Measurements from ENCODE around the gene RAI14. TPM values are rescaled to one million over a fixed set of nuclear protein-coding genes. Genes with fewer than 3 reads are reported as not detected.
"Not testable (repeated sequence)": the region's sequence is repeated elsewhere in the genome, so short reads cannot be mapped to it uniquely, and the experiment has no call there.

Gene RAI14
- total and polyA plus RNA-seq, 2 donors from 2014 or later, result 13.2 to 60.3 TPM

DNA sequence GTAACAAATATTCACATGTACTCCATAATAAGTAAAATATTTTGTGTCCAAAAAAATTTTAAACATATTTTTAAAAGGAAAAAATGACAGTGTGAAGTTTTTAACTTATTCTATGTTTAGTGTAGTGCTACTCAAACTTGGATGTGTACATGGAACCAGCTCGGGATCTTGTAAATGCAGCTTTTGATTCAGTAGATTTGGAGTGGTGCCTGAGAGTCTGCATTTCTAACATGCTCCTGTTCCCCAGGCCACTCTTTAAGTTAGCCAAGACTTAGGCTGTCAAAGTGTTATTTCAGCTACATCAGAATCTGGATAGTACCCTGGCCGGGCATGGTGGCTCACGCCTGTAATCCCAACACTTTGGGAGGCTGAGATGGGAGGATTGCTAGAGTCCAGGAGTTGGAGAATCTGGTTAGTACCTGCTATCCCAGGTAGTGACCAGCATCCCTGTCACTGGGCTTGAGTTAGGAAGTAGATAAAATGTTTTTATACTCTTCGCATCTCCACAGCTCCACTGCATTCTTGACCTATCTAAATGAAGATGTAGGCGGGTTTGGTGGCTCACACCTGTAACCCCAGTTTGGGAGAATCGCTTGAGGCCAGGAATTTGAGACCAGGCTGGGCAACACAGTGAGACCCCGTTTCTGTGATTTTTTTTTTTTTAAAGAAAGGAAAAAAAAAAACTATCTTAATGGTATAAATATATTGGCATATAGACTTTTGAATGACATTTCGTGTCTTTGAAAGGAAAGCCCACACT is 122.1 kb downstream of the RAI14 start:
- no peak for FAIRE-seq
- Histone ChIP-seq H3K36me3 (ENCODE audit: control insufficient read depth in 2 of 3, insufficient read depth in 3 of 3, low read length in 3 of 3) (no peaks in the 10 kb centered on the region), H3K27me3 (ENCODE audit: control insufficient read depth, insufficient read depth, low read length) (no peaks in the 10 kb centered on the region), H3K4me1 (ENCODE audit: control insufficient read depth in 2 of 3, insufficient read depth in 2 of 3, low read depth in 1 of 3, low read length in 3 of 3) (no peaks in the 10 kb centered on the region), H3K4me3 (ENCODE audit: low read length in 3 of 3) (no peak overlapping the region), H3K9me3 (ENCODE audit: control insufficient read depth in 2 of 3, insufficient read depth in 1 of 3, low read length in 3 of 3) (peaks cover 0 to 5% (median 0%) of the 10 kb centered on the region in 3 donors), H3K27ac (ENCODE audit: low read depth in 2 of 2, low read length in 2 of 2) (no peak overlapping the region), H3K9ac (ENCODE audit: low read length in 3 of 3) (no peak overlapping the region)
- intact Hi-C loops (cut with DNase I), result no loop called here
- DNase-seq, result no peak
- TF ChIP-seq, protein P1, sequence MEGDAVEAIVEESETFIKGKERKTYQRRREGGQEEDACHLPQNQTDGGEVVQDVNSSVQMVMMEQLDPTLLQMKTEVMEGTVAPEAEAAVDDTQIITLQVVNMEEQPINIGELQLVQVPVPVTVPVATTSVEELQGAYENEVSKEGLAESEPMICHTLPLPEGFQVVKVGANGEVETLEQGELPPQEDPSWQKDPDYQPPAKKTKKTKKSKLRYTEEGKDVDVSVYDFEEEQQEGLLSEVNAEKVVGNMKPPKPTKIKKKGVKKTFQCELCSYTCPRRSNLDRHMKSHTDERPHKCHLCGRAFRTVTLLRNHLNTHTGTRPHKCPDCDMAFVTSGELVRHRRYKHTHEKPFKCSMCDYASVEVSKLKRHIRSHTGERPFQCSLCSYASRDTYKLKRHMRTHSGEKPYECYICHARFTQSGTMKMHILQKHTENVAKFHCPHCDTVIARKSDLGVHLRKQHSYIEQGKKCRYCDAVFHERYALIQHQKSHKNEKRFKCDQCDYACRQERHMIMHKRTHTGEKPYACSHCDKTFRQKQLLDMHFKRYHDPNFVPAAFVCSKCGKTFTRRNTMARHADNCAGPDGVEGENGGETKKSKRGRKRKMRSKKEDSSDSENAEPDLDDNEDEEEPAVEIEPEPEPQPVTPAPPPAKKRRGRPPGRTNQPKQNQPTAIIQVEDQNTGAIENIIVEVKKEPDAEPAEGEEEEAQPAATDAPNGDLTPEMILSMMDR (IDR thresholded peaks at IDR 0.05; ENCODE audit: borderline replicate concordance, extremely low read depth, insufficient read depth), result no peak

DNA sequence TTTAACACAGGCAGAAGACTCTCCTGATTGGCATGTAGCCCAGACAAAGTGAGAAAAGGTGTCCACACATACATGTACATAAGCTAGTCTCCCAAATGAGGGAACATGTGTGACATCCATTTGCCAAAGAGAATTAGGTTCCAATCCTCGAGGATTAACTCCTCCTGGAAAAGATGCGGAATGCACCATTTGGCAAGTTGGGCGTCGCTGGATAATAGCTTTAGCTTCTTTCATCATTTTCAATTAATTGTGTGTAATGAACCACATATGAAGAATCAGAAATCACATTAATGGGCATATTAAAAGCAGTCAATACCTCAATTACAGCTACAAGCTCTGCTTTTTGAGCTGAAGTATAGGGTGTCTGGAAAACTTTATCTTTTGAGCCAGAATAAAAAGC is 127.8 kb downstream of the RAI14 start:
- H3K4me1 ChIP-seq (ENCODE audit: control insufficient read depth in 2 of 3, insufficient read depth in 2 of 3, low read depth in 1 of 3, low read length in 3 of 3); H3K4me3 ChIP-seq (ENCODE audit: low read length in 3 of 3); H3K9ac ChIP-seq (ENCODE audit: low read length in 3 of 3); H3K36me3 ChIP-seq (ENCODE audit: control insufficient read depth in 2 of 3, insufficient read depth in 3 of 3, low read length in 3 of 3); FAIRE-seq; H3K27ac ChIP-seq (ENCODE audit: low read depth in 2 of 2, low read length in 2 of 2); intact Hi-C loops (cut with DNase I); H3K27me3 ChIP-seq (ENCODE audit: control insufficient read depth, insufficient read depth, low read length); DNase-seq; H3K9me3 ChIP-seq (ENCODE audit: control insufficient read depth in 2 of 3, insufficient read depth in 1 of 3, low read length in 3 of 3): not testable (repeated sequence)

DNA sequence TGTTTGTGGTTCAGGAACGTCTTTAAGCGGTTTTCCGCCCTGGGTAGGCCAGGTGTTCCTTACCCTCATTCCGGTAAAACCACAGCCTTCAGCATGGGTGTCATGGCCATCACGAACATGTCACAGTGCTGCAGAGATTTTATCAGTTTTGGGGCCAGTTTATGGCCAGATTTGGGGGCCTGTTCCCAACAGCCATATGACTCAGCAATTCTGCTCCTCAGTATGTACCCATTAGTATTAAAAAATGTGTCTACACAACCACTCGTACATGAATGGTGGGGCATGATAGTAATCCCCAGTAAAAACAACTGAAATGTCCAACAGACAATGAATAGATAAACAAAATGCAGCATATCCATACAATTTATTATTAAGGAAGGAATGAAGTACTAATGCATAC is 130.9 kb downstream of the RAI14 start:
- Histone ChIP-seq H3K36me3 (ENCODE audit: control insufficient read depth in 2 of 3, insufficient read depth in 3 of 3, low read length in 3 of 3) (no peaks in the 10 kb centered on the region), H3K4me3 (ENCODE audit: low read length in 3 of 3) (no peak overlapping the region), H3K27me3 (ENCODE audit: control insufficient read depth, insufficient read depth, low read length) (no peaks in the 10 kb centered on the region), H3K9ac (ENCODE audit: low read length in 3 of 3) (no peak overlapping the region), H3K4me1 (ENCODE audit: control insufficient read depth in 2 of 3, insufficient read depth in 2 of 3, low read depth in 1 of 3, low read length in 3 of 3) (peaks cover 0 to 5% (median 0%) of the 10 kb centered on the region in 3 donors), H3K27ac (ENCODE audit: low read depth in 2 of 2, low read length in 2 of 2) (no peak overlapping the region), H3K9me3 (ENCODE audit: control insufficient read depth in 2 of 3, insufficient read depth in 1 of 3, low read length in 3 of 3) (no peaks in the 10 kb centered on the region)
- FAIRE-seq (no peak), DNase-seq (no peak)
- TF ChIP-seq, protein P1 (IDR thresholded peaks at IDR 0.05; ENCODE audit: borderline replicate concordance, extremely low read depth, insufficient read depth), result no peak
- intact Hi-C loops (cut with DNase I), result no loop called here

- DNase-seq (no peak), FAIRE-seq (no peak)
- TF ChIP-seq, protein P1 (IDR thresholded peaks at IDR 0.05; ENCODE audit: borderline replicate concordance, extremely low read depth, insufficient read depth), result no peak
- H3K36me3 ChIP-seq (ENCODE audit: control insufficient read depth in 2 of 3, insufficient read depth in 3 of 3, low read length in 3 of 3), result no peaks in the 10 kb centered on the region
- intact Hi-C loops (cut with DNase I), result no loop called here
- no peak overlapping the region for H3K27ac ChIP-seq (ENCODE audit: low read depth in 2 of 2, low read length in 2 of 2)
- H3K9ac ChIP-seq (ENCODE audit: low read length in 3 of 3), result no peak overlapping the region
- no peaks in the 10 kb centered on the region for H3K27me3 ChIP-seq (ENCODE audit: control insufficient read depth, insufficient read depth, low read length)
- peaks cover 0 to 5% (median 0%) of the 10 kb centered on the region in 3 donors for H3K4me1 ChIP-seq (ENCODE audit: control insufficient read depth in 2 of 3, insufficient read depth in 2 of 3, low read depth in 1 of 3, low read length in 3 of 3)
- H3K9me3 ChIP-seq (ENCODE audit: control insufficient read depth in 2 of 3, insufficient read depth in 1 of 3, low read length in 3 of 3), result no peaks in the 10 kb centered on the region
- H3K4me3 ChIP-seq (ENCODE audit: low read length in 3 of 3), result no peak overlapping the region
Observed at GRCh38 chr5:34789021-34789531, 132.9 kb downstream of the RAI14 start.

Measured in kidney (tissue), 14 donors.